ENCODE results near the gene EEF1AKMT1. TPM values are rescaled to one million over a fixed set of nuclear protein-coding genes. Genes with fewer than 3 reads are reported as not detected.

Gene EEF1AKMT1
- total RNA-seq, 1 donor from 2014 or later, result 12.3 TPM

DNA sequence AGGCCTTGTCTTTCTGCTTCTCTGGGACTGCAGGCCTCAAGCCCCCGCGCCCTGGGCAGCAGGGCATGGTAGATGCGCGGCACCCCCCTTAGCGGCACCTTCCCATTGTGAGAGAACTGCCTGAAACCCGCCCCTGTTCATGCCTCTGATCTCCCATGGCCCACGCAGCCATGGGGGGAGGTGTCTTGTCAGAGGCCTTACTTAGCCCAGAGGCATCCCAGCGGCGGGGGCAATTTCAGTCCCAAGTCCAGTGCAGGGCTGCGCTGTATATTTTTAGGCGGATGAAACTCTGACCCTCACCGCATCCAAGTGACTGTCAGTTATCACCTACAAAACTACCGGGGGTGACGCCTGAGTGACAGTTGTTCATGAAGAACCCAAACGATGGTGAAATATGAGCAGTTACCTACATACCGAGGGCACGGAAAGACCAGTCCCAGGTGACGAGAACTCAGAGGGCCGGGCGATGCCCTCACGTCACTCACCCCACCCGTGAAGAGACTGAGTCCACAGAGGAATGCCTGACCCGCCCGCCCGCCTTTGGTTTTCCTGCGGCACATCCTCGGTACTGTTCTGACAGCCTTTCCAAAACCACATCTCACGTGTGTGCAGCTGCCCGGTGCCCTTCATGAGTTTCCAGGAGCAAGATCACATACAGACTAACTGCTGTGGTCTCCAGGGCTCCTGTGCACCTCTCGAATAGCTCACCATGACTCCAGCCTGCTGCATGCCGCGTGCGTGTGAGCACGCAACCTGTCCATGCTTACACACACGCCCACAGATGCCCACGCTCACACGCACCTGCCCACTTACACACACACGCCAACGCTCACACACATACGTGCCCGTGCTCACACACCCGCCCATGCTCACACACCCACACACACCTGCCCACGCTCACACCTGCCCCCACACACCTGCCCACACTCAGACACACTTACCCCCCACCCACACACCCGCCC, 55.9 kb downstream of the EEF1AKMT1 start:
- H3K9me3 Mint-ChIP-seq, result peaks cover 2% of the 10 kb centered on the region
- Histone ChIP-seq H3K9me3 (ENCODE audit: low read depth) (no peaks in the 10 kb centered on the region), H3F3A (ENCODE audit: low read depth) (peaks cover 22% of the 10 kb centered on the region), H3K36me3 (no peaks in the 10 kb centered on the region), H3K4me3 (no peak overlapping the region), H3K9ac (no peak overlapping the region), H3K4me2 (peak overlapping the region; percentile 68), H3K79me2 (ENCODE audit: low read depth) (no peaks in the 10 kb centered on the region), H4K20me1 (ENCODE audit: low read depth) (no peaks in the 10 kb centered on the region), H3K27me3 (peaks cover 33% of the 10 kb centered on the region), H3K4me1 (peaks cover 34% of the 10 kb centered on the region), H2AFZ (replicated peaks) (no peak overlapping the region), H3K27ac (no peak overlapping the region)
- H3K27ac Mint-ChIP-seq, result peak overlapping the region; percentile 57
- no peak overlapping the region for H3K4me3 Mint-ChIP-seq
- H3K36me3 Mint-ChIP-seq, result no peaks in the 10 kb centered on the region
- no peak for TF ChIP-seq EZH2phosphoT487 (IDR thresholded peaks at IDR 0.05)
- peaks cover 28% of the 10 kb centered on the region for H3K4me1 Mint-ChIP-seq
- no peak for DNase-seq (ENCODE audit: low spot score)
- H3K27me3 Mint-ChIP-seq (ENCODE audit: insufficient read depth, low read depth), result peaks cover 19% of the 10 kb centered on the region

GRCh38 chr13:20716951-20717350, 56.8 kb downstream of the EEF1AKMT1 start:
- Mint-ChIP-seq H3K9me3 (no peaks in the 10 kb centered on the region), H3K4me1 (peaks cover 32% of the 10 kb centered on the region), H3K4me3 (peak overlapping the region; percentile 65), H3K36me3 (no peaks in the 10 kb centered on the region), H3K27ac (no peak overlapping the region), H3K27me3 (ENCODE audit: insufficient read depth, low read depth) (peaks cover 17% of the 10 kb centered on the region)
- H2AFZ ChIP-seq (replicated peaks), result no peak overlapping the region
- no peaks in the 10 kb centered on the region for H3K79me2 ChIP-seq (ENCODE audit: low read depth)
- H3K9me3 ChIP-seq (ENCODE audit: low read depth), result no peaks in the 10 kb centered on the region
- peak overlapping the region; percentile 16 for H3K27ac ChIP-seq
- H3K36me3 ChIP-seq, result no peaks in the 10 kb centered on the region
- TF ChIP-seq EZH2 (IDR thresholded peaks at IDR 0.05) (no peak), CTCF (IDR thresholded peaks at IDR 0.05) (no peak), EZH2phosphoT487 (IDR thresholded peaks at IDR 0.05) (no peak)
- H4K20me1 ChIP-seq (ENCODE audit: low read depth), result no peaks in the 10 kb centered on the region
- H3K4me1 ChIP-seq, result peaks cover 36% of the 10 kb centered on the region
- H3K4me3 ChIP-seq, result peak overlapping the region; percentile 25
- H3F3A ChIP-seq (ENCODE audit: low read depth), result peaks cover 22% of the 10 kb centered on the region
- no peak overlapping the region for H3K9ac ChIP-seq
- H3K4me2 ChIP-seq, result peak overlapping the region; percentile 68
- DNase-seq (ENCODE audit: low spot score), result peak; percentile 92
- H3K27me3 ChIP-seq, result peaks cover 24% of the 10 kb centered on the region

DNA sequence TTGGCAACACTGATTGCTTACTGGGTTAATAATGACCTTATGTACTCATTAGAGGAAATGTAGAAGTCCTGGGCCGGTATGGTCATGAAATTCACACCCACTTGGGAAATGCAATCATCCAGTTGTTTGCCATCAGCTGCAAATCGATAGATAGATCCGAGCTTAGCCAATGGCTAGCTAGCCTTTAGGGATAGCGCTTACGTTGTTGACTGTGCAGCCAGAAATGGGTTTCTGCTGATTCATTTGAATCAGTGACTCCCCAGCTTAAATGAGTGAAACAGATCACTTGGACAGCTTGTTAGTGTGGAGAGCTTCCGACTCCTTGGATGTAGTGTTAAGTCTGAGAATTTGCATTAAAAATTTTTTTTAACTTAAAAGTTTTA, 58.4 kb downstream of the EEF1AKMT1 start:
- Histone ChIP-seq H4K20me1 (ENCODE audit: low read depth) (no peaks in the 10 kb centered on the region), H3K79me2 (ENCODE audit: low read depth) (no peaks in the 10 kb centered on the region), H3K4me2 (no peak overlapping the region), H3K9me3 (ENCODE audit: low read depth) (no peaks in the 10 kb centered on the region), H2AFZ (replicated peaks) (no peak overlapping the region), H3K27ac (no peak overlapping the region), H3F3A (ENCODE audit: low read depth) (peaks cover 29% of the 10 kb centered on the region), H3K4me1 (peaks cover 44% of the 10 kb centered on the region), H3K36me3 (no peaks in the 10 kb centered on the region), H3K27me3 (peaks cover 7% of the 10 kb centered on the region), H3K4me3 (no peak overlapping the region), H3K9ac (no peak overlapping the region)
- Mint-ChIP-seq H3K36me3 (no peaks in the 10 kb centered on the region), H3K4me3 (no peak overlapping the region), H3K9me3 (no peaks in the 10 kb centered on the region), H3K4me1 (peaks cover 38% of the 10 kb centered on the region), H3K27me3 (ENCODE audit: insufficient read depth, low read depth) (peaks cover 20% of the 10 kb centered on the region), H3K27ac (no peak overlapping the region)
- no peak for DNase-seq (ENCODE audit: low spot score)
- TF ChIP-seq EZH2phosphoT487 (IDR thresholded peaks at IDR 0.05) (no peak), CTCF (IDR thresholded peaks at IDR 0.05) (no peak), EZH2 (IDR thresholded peaks at IDR 0.05) (no peak)
